ENCODE measurements around the gene KLF1. TPM values are rescaled to one million over a fixed set of nuclear protein-coding genes. Genes with fewer than 3 reads are reported as not detected.

The KLF1 gene
- total RNA-seq (2021; ENCODE audit: unreplicated experiment) (0.10 TPM), Bru-seq, nascent RNA (not detected), BruChase-seq, experiment 1, labeled RNA remaining after a 2-hour chase (percentile 11 among the genes with signal in this experiment), BruChase-seq, experiment 2, labeled RNA remaining after a 6-hour chase (percentile 16 among the genes with signal in this experiment)
- polyA plus RNA-seq (2012; ENCODE audit: insufficient read length), result not detected
- long read RNA-seq, result 0 reads

- Histone ChIP-seq H3K4me3 (ENCODE audit: low read depth in 2 of 2, low read length in 2 of 2) (no peak within 1 kb of the TSS), H3K27me3 (ENCODE audit: control insufficient read depth, insufficient read depth, low read length) (no peaks in the 10 kb centered on the region), H3K4me1 (ENCODE audit: control insufficient read depth, insufficient read depth, low read length) (no peaks in the 10 kb centered on the region; the same call in 1 of the 2 replicates), H3K36me3 (ENCODE audit: control insufficient read depth, insufficient read depth, low read length) (no peaks in the 10 kb centered on the region; the same call in 1 of the 2 replicates), H3K9me3 (ENCODE audit: control insufficient read depth, insufficient read depth, low read depth, low read length) (no peaks in the 10 kb centered on the region; the same call in 1 of the 2 replicates), H3K27ac (ENCODE audit: low read length) (no peak within 1 kb of the TSS)
- TF ChIP-seq SIN3A (IDR thresholded peaks at IDR 0.05; ENCODE audit: borderline replicate concordance, insufficient read depth, low read depth, low read length) (no peak), TCF7L2 (IDR thresholded peaks at IDR 0.05; ENCODE audit: low read depth, low read length) (no peak), CTCF (IDR thresholded peaks at IDR 0.05) (no peak), POLR2AphosphoS5 (IDR thresholded peaks at IDR 0.05; ENCODE audit: low read depth, low read length) (no peak), REST (IDR thresholded peaks at IDR 0.05; ENCODE audit: insufficient read depth in 1 of 2, low read depth in 2 of 2, low read length in 1 of 2) (no peak)
- ATAC-seq (no peak), DNase-seq (ENCODE audit: low read depth, low spot score) (no peak)
- in situ Hi-C loops (cut with HindIII; ENCODE audit: low pct_unique_long_range_greater_than_20kb, low sequenced_read_pairs), result no loop called here
- no TSS peak for BruUV-seq (replicated peaks)
- ChIA-PET POLR2A (no interaction called here), CTCF (no interaction called here)
- intact Hi-C loops (cut with micrococcal nuclease; ENCODE audit: unreplicated experiment), result no loop called here
Measured at GRCh38 chr19:12886969-12887747, at the start of gene KLF1. KLF1 (minus strand) TSS chr19:12887201; CDS start chr19:12887140, 61 bp downstream.

- H3K4me3 ChIP-seq (ENCODE audit: low read depth in 2 of 2, low read length in 2 of 2), result no peak overlapping the region
- ChIA-PET CTCF (no interaction called here), POLR2A (no interaction called here)
- in situ Hi-C loops (cut with HindIII; ENCODE audit: low pct_unique_long_range_greater_than_20kb, low sequenced_read_pairs), result no loop called here
- H3K4me1 ChIP-seq (ENCODE audit: control insufficient read depth, insufficient read depth, low read length), result peaks cover 23% of the 10 kb centered on the region
- BruUV-seq (replicated peaks), result no TSS peak
- intact Hi-C loops (cut with micrococcal nuclease; ENCODE audit: unreplicated experiment), result no loop called here
- no peak for DNase-seq (ENCODE audit: low read depth, low spot score)
- no peaks in the 10 kb centered on the region for H3K9me3 ChIP-seq (ENCODE audit: control insufficient read depth, insufficient read depth, low read depth, low read length)
- TF ChIP-seq REST (IDR thresholded peaks at IDR 0.05; ENCODE audit: insufficient read depth in 1 of 2, low read depth in 2 of 2, low read length in 1 of 2) (no peak), TCF7L2 (IDR thresholded peaks at IDR 0.05; ENCODE audit: low read depth, low read length) (no peak), CTCF (IDR thresholded peaks at IDR 0.05) (no peak), POLR2AphosphoS5 (IDR thresholded peaks at IDR 0.05; ENCODE audit: low read depth, low read length) (no peak), SIN3A (IDR thresholded peaks at IDR 0.05; ENCODE audit: borderline replicate concordance, insufficient read depth, low read depth, low read length) (no peak)
- no peak for ATAC-seq
- no peak overlapping the region; the same call in 1 of the 2 replicates for H3K27ac ChIP-seq (ENCODE audit: low read length)
- H3K36me3 ChIP-seq (ENCODE audit: control insufficient read depth, insufficient read depth, low read length), result peaks cover 25% of the 10 kb centered on the region
- H3K27me3 ChIP-seq (ENCODE audit: control insufficient read depth, insufficient read depth, low read length), result no peaks in the 10 kb centered on the region
Measured at GRCh38 chr19:12936582-12936981, 49.6 kb upstream of the KLF1 start.

All from Panc1 (cell line).